Mononuclear cell (primary cell): Measurements from ENCODE around the gene MICU2. TPM values are rescaled to one million over a fixed set of nuclear protein-coding genes. Genes with fewer than 3 reads are reported as not detected.

ENCODE experiments used
- H3K27me3 ChIP-seq: 2 replicates; pipeline ENCODE4 v1.6.0; 2011; ENCODE audit warnings: low read length, control low read depth; ENCODE audit not compliant: insufficient read depth
- H3K4me1 ChIP-seq: 2 replicates; pipeline ENCODE4 v1.5.1; 2011; ENCODE audit warnings: mild to moderate bottlenecking, low read length, control low read depth; ENCODE audit not compliant: insufficient read depth
- H3K4me3 ChIP-seq: 2 replicates; pipeline ENCODE4 v1.5.1; 2011; ENCODE audit warnings: mild to moderate bottlenecking, low read length, moderate library complexity
- H3K9me3 ChIP-seq: 2 replicates; pipeline ENCODE4 v1.5.1; 2011; ENCODE audit warnings: low read depth, mild to moderate bottlenecking, control low read depth, low read length
- total RNA-seq: library from RNA; depleted of rRNA; stranded (reverse); fragments of >200 nt; gene quantifications from one replicate; pipeline ENCODE4 v1.2.3, GENCODE V29; 2012

MICU2 gene, protein sequence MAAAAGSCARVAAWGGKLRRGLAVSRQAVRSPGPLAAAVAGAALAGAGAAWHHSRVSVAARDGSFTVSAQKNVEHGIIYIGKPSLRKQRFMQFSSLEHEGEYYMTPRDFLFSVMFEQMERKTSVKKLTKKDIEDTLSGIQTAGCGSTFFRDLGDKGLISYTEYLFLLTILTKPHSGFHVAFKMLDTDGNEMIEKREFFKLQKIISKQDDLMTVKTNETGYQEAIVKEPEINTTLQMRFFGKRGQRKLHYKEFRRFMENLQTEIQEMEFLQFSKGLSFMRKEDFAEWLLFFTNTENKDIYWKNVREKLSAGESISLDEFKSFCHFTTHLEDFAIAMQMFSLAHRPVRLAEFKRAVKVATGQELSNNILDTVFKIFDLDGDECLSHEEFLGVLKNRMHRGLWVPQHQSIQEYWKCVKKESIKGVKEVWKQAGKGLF
- 60.3 TPM for total RNA-seq

DNA sequence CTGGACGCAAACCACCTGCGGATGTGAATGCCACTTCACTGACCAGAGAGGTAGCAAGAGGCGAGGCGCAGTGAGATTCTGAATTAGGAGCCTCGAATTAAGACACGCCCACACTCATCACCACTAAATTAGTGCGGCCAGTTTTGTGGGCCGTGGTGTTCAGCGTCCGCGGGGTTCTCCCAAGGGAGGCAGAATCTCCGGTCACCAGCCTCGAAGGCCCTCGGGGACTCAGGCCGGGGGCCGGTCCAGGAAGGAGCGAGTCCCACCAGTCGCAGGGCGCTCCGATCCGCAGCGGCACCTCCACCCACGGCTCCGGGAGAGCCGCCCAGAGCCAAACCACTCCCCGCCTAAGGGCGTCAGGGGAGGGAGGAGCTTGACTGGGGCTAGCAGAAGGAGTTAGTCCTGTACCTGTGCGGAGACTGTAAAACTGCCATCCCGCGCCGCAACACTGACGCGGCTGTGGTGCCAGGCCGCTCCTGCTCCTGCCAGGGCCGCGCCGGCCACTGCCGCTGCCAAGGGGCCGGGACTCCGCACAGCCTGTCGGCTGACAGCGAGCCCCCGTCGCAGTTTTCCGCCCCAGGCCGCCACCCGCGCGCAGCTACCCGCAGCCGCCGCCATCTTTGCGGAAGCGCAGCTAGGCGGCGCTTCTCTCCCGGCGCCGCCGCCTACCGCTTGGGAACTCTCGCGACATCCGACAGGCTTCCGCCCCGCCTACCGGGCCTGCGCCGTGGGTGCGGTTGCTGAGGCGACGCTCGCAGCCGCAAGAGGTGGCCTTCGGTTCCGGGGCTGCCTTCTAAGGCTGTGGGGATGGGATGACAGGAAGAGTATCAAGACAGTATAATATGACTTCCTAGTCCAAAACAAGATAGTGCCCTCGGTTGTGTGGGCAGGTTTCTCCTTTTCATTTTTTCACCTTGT lies at the start of gene MICU2:
Gene MICU2, minus strand, starts transcription at position 640 of the 918 bp plus-strand sequence. Its CDS starts 22 bp downstream, at position 618.
- Histone ChIP-seq H3K27me3 (peaks cover 15% of the 10 kb centered on the region), H3K4me1 (peaks cover 18% of the 10 kb centered on the region), H3K4me3 (peak within 1 kb of the TSS; percentile 71), H3K9me3 (no peaks in the 10 kb centered on the region)

DNA sequence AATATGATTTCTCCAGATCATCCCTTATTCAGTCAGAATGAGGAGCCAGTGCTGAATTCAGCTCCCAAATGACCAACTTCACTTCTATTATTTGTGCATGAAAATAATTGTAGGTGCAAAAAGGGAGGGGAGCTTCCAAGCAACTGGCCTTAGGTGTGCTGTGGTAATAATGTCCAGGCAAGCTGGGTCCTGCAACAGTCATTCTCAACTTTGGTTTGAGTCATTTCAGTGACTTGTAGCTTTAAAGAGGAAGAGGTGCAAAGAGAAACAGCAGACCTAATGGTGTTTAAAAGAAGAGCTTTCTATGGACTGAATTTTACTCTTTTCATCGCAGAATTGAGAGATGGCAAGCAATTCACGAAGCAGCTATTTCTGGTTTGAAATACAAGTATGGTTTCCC lies 37.7 kb upstream of the MICU2 start:
- no peaks in the 10 kb centered on the region for H3K9me3 ChIP-seq
- H3K4me3 ChIP-seq, result no peak overlapping the region
- H3K27me3 ChIP-seq, result peaks cover 4% of the 10 kb centered on the region
- no peaks in the 10 kb centered on the region for H3K4me1 ChIP-seq

DNA sequence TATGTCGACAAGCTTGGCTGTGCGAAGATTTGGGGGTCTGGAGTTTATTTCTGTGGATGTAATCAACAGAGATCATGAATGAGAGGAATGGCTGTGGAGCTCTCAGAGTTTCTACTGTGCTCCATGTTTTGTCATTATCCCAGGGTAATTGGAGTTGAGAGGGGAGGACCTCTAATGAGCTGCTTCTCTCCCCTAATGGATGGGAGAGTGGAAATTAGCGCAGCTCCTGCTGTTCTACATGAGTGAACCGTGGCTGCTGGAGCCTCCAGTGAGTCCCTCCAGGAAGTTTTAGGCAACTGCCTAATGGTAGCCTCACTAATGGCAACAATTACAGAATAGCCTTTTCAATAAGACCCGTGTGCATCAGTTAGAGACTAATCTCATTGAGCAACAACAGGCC lies 35.6 kb upstream of the MICU2 start:
- Histone ChIP-seq H3K4me3 (no peak overlapping the region), H3K27me3 (no peaks in the 10 kb centered on the region), H3K9me3 (no peaks in the 10 kb centered on the region), H3K4me1 (no peaks in the 10 kb centered on the region)

DNA sequence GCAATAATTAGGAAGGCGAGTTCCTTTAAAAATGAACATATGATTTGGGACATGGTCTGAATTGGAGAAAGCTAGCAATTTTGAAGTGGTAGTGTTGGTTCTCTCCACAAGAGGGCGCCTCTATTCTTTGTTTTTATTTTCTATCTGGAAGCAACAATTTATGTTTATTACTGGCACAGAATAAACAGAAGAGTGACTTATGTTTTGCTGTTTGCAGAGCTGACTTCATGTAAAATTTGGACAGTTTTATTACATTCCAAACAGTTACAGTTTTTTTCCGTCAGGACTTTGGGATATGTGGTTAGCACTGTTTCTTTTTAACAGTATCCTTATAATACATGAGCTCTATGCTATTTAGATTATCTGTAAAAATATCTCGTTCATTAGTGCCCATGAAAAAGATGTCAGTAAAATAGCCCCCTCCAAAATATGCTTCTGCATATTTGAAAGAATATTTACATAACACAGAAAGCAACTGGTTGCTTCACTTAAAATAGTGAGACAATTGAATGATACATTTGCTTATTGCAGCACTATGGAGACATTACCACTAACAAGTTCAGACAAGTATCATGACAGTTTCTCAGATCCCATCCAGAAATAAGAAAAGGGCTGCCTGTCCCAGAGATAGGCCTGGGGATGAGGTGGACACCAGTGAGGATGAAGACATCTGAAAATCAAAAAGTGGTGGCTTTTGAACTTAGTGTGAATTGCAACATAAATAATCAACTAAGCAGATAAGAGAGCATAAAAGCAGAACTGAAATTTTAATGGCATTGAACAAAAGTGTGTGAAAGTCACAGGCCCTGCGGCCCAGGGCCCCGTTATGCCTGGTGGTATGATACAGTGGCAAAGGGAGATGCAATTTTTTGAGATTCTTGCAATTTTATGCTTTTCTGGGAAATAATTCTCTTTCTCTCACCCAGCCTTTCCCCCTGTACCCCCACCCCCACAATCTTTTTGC lies 34.6 kb upstream of the MICU2 start:
- no peak overlapping the region for H3K4me3 ChIP-seq
- H3K9me3 ChIP-seq, result no peaks in the 10 kb centered on the region
- no peaks in the 10 kb centered on the region for H3K4me1 ChIP-seq
- H3K27me3 ChIP-seq, result no peaks in the 10 kb centered on the region

DNA sequence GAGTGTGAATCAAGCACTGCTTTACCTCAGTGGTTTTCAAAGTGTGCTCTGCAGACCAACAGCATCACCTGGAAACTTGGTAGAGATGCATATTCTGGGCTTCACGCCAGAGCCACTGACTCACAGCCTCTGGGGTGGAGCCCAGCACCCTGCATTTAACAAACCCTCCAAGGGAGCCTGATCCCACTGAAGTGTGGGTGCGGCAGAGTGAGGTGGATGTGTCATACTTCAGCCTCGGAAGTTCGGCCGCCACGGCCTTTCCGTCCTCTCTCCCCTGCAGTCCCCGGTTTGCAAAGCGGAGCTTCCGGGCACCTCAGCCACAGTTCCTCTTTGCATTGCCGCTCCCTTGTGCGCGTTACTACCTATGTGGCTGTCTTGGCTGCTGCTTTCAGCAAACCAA lies 33.3 kb upstream of the MICU2 start:
- Histone ChIP-seq H3K27me3 (no peaks in the 10 kb centered on the region), H3K4me3 (no peak overlapping the region), H3K9me3 (no peaks in the 10 kb centered on the region), H3K4me1 (no peaks in the 10 kb centered on the region)

DNA sequence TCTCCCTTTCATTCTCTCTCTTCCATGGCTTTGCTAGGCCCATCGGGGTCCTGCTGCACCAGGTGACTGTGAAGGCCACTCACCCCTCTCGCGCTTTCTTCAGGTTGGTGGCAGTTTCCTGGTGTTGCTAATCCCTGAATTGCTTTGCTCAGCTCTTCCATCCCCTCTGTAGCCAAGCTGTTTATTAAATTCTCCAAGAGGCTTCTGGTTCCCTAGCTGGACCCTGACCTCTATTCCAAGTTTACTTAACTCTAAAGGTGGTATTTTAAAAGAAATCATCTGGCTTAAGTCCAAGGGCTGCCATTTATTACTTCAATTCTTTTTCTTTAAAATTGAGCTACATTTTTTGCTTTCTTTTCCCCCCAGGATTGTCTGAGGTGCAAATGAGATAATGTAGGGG lies 32.7 kb upstream of the MICU2 start:
- Histone ChIP-seq H3K4me1 (no peaks in the 10 kb centered on the region), H3K9me3 (no peaks in the 10 kb centered on the region), H3K27me3 (no peaks in the 10 kb centered on the region), H3K4me3 (no peak overlapping the region)

DNA sequence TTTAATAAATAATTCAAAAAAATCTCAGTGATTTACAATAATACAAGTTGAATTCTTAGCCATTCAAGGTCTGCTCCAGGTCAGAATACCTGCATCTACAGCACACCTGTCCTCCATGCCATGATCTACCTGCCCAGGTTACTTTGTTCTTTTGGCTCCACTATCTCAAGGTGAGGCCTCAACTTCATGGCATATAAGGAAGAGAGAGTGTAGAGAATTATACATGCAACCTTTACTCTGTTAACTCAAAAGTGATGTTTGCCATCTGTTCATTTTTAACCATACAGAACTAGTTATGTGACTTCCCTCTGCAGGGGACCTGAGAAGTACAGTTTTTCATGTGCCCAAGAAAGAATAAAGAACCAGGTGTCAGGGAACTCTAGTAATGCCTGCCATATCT lies 28.2 kb upstream of the MICU2 start:
- H3K4me3 ChIP-seq, result no peak overlapping the region
- no peaks in the 10 kb centered on the region for H3K4me1 ChIP-seq
- H3K27me3 ChIP-seq, result peaks cover 4% of the 10 kb centered on the region
- peaks cover 4% of the 10 kb centered on the region for H3K9me3 ChIP-seq

DNA sequence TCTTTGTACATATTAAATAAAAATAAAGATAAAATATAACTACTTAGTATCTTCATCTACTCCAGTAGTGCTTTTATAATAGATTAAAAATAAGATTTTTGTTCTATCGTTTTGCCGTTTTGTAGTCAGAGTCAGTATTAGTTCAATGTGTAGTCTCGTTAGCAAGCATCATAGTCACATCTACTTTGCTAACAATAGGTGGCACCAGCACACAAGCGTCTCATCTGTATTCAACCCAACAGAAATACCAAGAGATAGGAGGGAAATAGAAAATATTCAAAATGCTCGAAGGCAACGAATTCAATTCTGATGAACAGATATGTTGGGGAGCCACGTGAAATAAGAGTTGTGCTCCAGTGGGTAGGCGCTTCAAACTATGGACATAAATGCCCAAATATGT lies 21.4 kb upstream of the MICU2 start:
- Histone ChIP-seq H3K27me3 (peaks cover 3% of the 10 kb centered on the region), H3K4me3 (no peak overlapping the region), H3K9me3 (peaks cover 3% of the 10 kb centered on the region), H3K4me1 (no peaks in the 10 kb centered on the region)

DNA sequence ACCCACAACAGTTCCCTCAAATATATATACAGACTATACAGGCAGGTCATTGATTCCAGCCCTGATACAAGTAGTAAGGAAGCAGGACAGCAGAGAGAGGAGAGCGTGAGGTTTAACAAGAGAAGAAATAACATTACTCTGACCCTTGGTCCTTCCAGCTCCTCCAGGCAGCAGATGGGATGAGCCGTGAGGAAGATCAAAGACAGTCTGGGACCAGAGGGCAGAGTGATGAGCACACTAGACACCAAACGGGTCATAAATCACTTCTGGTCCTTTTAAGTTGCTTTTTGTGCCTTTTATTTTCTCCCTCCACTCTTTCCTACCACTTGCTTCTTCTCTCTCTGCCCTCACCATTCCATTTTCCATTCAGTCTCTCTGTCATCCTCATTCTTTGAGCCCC lies 16.9 kb upstream of the MICU2 start:
- no peak overlapping the region for H3K4me3 ChIP-seq
- H3K9me3 ChIP-seq, result no peaks in the 10 kb centered on the region
- peaks cover 4% of the 10 kb centered on the region for H3K27me3 ChIP-seq
- H3K4me1 ChIP-seq, result no peaks in the 10 kb centered on the region

DNA sequence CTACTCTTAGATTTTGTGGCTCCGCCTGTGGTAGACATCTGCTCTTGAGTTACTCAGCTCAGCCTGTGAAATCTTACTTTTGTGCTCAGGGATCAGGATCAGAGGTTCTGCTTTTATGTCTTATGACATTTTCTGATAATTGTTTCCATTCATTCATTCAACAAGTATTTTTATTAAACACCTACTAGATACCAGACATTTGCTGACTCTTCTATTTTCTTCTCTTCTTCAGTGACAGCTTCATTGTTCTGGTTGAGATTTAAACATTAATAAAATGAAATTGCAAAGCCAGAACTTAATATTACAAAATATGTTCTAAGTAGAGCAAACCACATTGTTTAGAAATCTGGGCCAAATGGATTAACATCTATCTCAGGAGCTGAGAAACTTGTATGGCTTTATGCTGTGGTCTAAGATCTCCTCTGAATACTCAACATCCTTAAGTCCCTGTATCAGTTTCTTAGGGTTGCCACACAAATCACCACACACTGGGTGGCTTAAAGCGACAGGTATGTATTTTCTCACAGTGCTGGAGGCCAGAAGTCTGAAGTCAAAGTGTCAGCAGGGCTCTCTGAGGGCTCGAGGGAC lies 15.8 kb upstream of the MICU2 start:
- Histone ChIP-seq H3K27me3 (peaks cover 7% of the 10 kb centered on the region), H3K4me1 (no peaks in the 10 kb centered on the region), H3K9me3 (no peaks in the 10 kb centered on the region), H3K4me3 (no peak overlapping the region)

DNA sequence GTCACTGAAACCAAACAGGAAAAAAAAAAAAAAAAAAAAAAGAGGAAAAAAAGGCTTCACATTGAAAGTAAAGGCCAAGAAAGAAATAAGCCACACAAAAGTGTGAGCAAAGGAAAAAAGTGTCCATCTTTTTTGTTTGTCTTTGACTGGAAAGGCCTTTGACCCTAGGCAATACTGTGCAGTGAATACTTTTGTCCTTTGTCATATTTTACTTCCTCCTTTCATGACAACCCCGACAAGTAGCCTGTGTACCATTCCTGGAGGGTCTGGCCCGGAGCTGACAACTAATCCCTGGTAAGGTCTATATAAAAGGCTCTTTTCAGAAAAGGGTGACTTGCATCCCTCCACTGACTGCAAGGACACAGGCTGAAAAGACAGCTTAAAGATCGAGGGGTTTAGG lies 12.9 kb upstream of the MICU2 start:
- H3K27me3 ChIP-seq, result peaks cover 7% of the 10 kb centered on the region
- H3K4me3 ChIP-seq, result no peak overlapping the region
- H3K9me3 ChIP-seq, result no peaks in the 10 kb centered on the region
- no peaks in the 10 kb centered on the region for H3K4me1 ChIP-seq

DNA sequence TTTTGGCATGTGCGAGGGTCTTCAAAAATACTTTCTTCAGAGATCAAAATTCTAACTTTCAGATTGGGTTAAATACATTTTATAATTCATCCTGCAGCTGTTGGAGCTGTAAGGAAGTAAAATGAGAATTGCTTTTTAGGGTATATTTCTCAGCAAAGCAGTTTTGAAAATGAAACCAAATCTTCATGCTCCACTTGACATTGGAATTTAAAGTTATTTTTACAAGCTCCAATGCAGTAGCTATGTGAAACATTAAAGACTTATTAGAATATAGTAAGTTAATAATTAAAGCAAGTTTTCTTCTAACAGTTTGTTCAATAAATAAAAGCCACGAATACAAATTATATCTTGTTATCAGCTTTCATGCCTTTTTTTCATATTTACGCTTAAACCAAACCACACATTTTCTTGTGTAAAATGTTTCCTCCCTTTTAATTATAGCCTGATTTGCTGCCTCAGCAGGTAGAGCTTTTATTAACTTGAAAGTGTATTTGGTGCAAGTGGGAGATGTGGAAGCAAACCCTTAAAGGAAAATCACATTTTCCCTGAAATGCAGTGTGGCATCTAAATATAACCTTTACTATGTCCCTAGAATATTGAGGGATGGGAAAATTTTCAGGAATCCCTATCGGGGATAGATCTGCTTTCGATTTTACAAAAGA lies 12.4 kb upstream of the MICU2 start:
- peaks cover 7% of the 10 kb centered on the region for H3K27me3 ChIP-seq
- H3K4me3 ChIP-seq, result no peak overlapping the region
- H3K9me3 ChIP-seq, result no peaks in the 10 kb centered on the region
- H3K4me1 ChIP-seq, result no peaks in the 10 kb centered on the region

DNA sequence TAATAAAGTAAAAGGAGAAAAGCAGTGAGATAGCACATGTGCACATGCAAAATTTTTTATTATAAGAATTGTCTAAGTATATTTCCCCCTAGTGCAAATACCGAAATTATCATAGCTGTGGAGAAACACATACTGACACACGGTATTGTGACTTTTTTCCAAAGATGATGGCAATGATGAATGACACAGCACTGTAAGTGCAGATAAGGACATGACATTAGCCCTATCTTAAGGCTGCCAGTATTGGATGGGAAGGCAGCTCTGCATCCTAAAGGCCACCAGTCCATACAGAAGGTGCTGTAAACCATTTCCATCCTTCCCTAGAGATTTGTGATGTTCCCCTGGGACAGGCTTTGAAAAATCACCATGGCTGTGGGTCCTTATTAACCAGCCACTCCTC lies 11.5 kb upstream of the MICU2 start:
- no peak overlapping the region for H3K4me3 ChIP-seq
- H3K9me3 ChIP-seq, result no peaks in the 10 kb centered on the region
- no peaks in the 10 kb centered on the region for H3K4me1 ChIP-seq
- H3K27me3 ChIP-seq, result peaks cover 7% of the 10 kb centered on the region

DNA sequence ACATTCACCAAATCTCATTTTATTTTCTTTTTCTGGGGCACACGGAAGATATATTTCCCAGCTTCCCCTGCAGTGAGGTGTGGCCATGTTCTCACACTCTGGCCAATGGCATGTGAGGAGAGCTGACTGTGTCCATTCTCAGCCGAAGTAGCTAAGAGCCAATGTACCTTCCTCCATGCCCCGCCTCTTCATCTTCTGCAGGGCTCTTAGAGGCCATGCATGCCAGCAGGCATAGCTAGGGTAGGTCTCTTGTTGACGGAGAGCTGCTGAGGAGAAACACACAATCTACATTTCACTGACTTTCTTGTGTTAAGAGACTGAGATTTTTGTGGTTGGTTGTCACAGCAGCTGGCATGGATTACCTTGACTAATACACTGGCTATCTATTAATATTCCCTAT lies 9.8 kb upstream of the MICU2 start:
- Histone ChIP-seq H3K4me3 (no peak overlapping the region), H3K9me3 (no peaks in the 10 kb centered on the region), H3K4me1 (no peaks in the 10 kb centered on the region), H3K27me3 (peaks cover 7% of the 10 kb centered on the region)
